Measurements from ENCODE around the gene SUMO4.

The SUMO4 gene

GRCh38 chr6:149400050-149400449, at the start of gene SUMO4:
TSS of gene SUMO4 (plus strand) at chr6:149400262. CDS start at chr6:149400392, 130 bp downstream.
- DNase-seq: no peak

DNA sequence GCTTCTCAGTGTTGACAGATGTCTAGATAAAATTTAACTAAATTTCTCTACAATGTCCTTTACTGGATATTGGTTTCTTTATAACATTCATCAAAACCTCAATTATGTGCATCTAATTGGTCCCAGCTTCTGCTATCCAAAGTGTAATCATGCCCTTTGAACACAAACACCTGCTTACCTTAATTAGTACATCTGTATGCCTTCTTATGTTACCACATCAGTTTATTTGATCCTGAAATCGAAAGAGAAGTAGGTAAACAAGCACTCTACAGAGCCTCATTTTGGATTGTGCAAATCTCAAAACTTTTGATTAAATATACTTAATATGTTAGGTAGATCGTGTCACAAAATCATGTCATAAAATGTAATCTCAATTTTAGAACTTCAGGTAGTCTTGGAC, 46.1 kb upstream of the SUMO4 start:
- DNase-seq: no peak

- no peak for DNase-seq
These were observed 43.8 kb upstream of the SUMO4 start for GRCh38 chr6:149356081-149356750.

GRCh38 chr6:149357726-149358538, 42.1 kb upstream of the SUMO4 start:
- DNase-seq: no peak

DNA sequence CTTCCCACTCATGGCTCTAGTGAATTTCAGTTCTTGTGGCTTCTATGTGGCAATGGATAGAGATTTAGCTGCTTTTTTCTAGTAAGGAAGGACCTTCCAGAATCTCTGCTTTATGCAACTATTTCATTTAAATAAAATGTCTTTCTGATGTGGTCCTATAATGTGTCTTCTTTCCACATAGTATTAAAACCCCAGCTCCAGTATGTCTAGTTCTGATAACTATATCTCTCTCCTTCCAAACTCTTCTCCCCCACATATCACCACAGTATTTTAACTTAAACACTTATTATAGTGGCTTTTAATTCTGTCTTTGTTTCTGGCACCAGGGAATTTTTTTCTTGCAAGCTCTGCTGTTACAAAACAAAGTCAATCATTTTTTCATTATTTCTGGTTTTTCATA, 40.6 kb upstream of the SUMO4 start:
- DNase-seq: no peak

DNA sequence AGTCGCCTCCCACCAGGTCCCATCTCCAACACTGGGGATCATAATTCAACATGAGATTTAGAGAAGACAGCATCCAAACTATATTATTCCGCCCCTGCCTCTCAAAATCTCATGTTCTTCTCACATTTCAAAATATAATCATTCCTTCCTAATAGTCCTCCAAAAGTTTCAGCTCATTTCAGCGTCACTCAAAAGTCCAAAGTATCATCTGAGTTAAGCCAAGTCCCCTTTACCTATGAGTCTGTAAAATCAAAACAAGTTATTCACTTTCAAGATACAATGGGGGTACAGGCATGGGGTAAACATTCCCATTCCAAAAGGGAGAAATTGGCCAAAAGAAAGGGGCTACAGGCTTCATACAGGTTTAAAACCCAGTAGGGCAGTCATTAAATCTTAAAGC, 39.5 kb upstream of the SUMO4 start:
- DNase-seq: no peak

- DNase-seq: no peak
These were observed 37.8 kb upstream of the SUMO4 start for GRCh38 chr6:149362289-149362688.

- DNase-seq: no peak
These were observed 36.9 kb upstream of the SUMO4 start for GRCh38 chr6:149363154-149363553.

DNA sequence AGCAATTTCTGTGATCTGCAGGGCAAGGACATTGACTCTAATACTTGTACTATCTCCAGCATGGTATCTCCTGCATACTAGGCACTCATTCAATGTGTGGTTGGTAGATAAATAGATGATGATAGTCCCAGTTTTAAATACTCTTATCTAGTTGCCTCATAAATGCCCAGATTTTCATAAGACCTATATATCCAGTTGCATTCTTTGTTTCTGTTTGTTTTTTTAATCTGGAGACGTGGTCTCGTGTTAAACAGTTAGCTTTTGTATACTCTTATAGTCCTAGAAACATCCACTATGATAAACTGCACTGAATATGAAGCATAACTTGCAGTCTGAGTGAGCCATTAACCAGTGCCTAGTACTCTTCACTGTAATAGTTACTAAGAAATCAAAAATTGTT, 35.5 kb upstream of the SUMO4 start:
- no peak for DNase-seq

DNA sequence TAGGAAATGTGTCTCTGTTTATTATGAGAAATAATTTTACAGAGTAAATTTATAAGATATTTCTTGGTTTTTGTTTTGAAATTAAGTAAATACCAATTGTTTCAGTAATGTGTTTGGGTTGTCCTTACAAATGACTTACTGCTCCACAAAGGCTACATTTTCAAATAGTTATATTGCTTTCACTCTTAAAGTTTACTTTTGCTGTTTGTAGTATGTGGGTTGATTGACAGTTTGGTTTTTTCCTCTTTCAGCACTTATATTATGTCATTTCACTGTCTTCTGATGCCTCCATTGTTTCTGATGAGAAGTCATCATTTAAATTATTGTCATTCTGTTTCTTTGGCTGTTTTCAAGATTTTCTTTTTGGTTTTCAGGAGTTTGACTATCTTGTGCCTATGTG, 34.9 kb upstream of the SUMO4 start:
- no peak for DNase-seq

DNA sequence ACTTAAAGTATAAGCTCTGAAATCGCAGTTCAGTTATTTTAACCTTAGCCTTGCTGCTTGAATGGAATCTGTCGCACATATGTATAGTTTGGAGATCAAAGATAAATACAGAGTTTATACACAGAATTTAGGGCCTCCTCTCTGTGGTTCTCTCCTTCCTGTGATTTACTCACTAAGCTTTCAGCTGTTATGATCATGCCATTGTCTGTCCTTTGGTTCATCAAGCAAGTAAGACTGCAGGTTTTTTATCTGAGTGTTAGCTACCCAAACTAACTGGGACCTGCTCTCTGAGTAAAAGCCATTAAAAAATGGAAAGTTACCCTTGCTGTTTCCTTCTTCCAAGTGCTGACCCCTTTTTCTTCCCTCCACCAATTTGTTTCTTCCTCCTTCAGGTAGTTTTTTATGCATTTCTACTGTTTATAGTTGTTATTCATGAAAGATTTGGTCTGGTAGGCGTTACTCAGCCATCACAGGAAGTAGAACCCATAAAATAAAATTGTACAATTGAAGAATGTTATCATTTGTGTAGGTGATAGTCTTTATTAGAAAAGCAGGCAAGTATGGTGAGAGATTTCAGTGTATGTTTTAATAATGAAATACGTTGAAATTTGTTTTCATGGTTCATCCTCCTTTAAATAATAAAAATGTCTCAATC, 33.7 kb upstream of the SUMO4 start:
- DNase-seq: no peak

GRCh38 chr6:149368065-149368464, 32.0 kb upstream of the SUMO4 start:
- no peak for DNase-seq

DNA sequence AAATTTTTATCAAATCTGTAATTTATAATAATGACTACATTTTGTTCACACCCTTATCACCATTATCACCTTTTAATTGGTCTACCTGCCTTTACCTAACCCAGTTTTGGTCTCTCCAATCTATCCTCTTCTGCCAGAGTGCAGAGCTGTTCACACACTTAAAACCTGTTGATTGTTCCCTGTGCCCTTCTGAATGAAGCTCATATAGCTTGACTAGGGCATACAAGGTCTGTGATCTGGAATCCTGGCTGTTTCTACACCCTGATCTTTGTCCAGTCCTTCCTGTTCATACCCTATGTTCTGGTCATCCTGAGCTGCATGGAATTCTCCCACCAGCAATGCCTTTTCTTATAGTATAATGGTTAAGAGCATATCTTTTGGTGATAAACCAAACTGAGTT, 28.9 kb upstream of the SUMO4 start:
- DNase-seq: no peak

GRCh38 chr6:149372062-149372461, 28.0 kb upstream of the SUMO4 start:
- DNase-seq: no peak

DNA sequence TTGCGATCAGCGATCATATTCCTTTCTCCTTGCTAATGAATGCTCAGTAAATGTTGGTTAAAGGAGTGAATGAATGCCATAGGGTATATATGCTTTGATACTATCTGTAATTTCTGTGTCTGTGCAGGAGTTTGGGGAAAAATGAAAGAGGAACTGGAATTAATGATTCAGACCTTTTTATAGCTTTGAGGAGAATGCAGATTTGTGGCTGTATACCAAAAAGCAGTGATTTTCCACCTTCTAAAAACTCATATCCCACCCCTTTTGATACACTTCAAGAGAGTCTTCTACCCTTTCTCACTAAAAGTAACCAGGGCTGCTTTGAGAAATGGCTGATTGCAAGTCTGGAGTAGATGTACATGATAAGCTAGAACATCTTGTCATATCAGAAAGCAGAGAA, 26.6 kb upstream of the SUMO4 start:
- DNase-seq: no peak

GRCh38 chr6:149379977-149380376, 20.1 kb upstream of the SUMO4 start:
- no peak for DNase-seq

- no peak for DNase-seq
These were observed 19.5 kb upstream of the SUMO4 start for GRCh38 chr6:149380523-149380922.

- no peak for DNase-seq
These were observed 16.7 kb upstream of the SUMO4 start for GRCh38 chr6:149383371-149383770.

DNA sequence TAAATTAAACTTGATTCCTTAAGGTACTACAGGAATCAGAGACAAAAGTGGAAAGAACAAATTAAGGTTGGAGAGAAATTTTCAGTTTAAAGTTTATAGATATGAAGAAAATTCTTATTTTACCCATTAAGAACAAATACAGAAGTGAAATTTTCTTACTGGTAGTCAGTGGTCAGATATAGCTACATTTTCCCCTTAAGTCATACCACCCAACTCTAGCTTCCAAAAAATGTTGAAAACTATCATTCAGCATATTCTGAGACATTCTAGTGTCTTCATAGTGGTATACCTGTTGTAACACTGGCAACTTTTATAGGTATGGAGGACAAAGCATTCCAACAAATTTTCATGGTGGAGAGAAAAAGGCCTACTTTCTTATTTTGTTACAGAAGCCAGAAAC, 15.6 kb upstream of the SUMO4 start:
- no peak for DNase-seq

DNA sequence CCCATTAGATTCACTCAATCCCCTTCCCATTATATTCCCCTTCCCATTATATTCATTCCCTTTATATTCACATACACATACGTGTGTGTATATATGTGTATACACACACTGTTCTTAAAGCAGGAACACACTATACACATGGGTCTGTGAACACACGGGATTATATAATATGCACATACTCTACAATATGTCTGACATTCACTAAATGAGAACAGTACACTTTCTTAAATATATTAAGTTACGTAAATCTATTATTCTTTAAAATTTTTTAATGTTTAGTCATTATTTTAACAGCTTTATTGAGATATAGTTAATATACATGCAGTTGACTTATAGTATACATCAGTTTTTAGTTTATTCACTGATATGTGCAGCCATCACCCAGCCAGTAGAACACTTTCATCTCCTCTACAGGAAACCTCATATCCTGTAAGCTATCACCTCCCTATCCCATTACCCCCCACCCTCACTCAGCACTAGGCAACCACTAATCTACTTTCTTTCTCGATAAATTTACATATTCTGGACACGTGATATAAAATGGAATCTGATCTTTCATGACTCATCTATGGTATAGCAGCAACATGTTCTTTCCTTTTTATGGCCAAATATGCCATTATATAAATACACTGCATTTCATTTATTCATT, 13.9 kb upstream of the SUMO4 start:
- DNase-seq: no peak

GRCh38 chr6:149387779-149388512, 12.1 kb upstream of the SUMO4 start:
- DNase-seq: no peak

- DNase-seq: no peak
These were observed 10.4 kb upstream of the SUMO4 start for GRCh38 chr6:149389509-149390297.
